Activated T-cell treated with anti-CD3 and anti-CD28 coated beads, Interleukin-2, amount 50 U/mL, for 72 hours (primary cell): ENCODE data around the gene STMN1. TPM values are rescaled to one million over a fixed set of nuclear protein-coding genes. Genes with fewer than 3 reads are reported as not detected.
A peak's percentile ranks its signal among the peaks of the same experiment; 100 is the strongest.

Source experiments
- ATAC-seq, 2 donors: fragments of 150-1000 bp; cut with Tn5 transposase; replicated peaks in 1 of 2; 2 replicates each; pipeline ENCODE4 v1.10.0; 2021; ENCODE audit warnings: moderate library complexity in 2 of 2, mild to moderate bottlenecking in 1 of 2
- DNase-seq, 2 donors: peaks; one replicate each; pipeline ENCODE4 v3.0.0; 2021 to 2022; ENCODE audit warnings: mixed read lengths in 1 of 2
- H3K27ac Mint-ChIP-seq: one replicate; pipeline ENCODE4 v1.8.0; 2022; ENCODE audit warnings: mild to moderate bottlenecking, moderate library complexity, mixed read lengths
- H3K27me3 Mint-ChIP-seq: one replicate; pipeline ENCODE4 v1.8.0; 2022; ENCODE audit warnings: low read depth, mixed read lengths
- H3K36me3 Mint-ChIP-seq, 2 donors: one replicate each; pipeline ENCODE4 v1.8.0; 2022; ENCODE audit warnings: mixed read lengths in 2 of 2, mild to moderate bottlenecking in 1 of 2; ENCODE audit not compliant: insufficient read depth in 2 of 2
- H3K4me1 Mint-ChIP-seq: one replicate; pipeline ENCODE4 v1.8.0; 2022; ENCODE audit warnings: low read depth, mixed read lengths
- H3K4me3 Mint-ChIP-seq, 2 donors: one replicate each; pipeline ENCODE4 v1.8.0; 2022; ENCODE audit warnings: mild to moderate bottlenecking in 2 of 2, mixed read lengths in 2 of 2, moderate library complexity in 2 of 2
- H3K9me3 Mint-ChIP-seq, 2 donors: one replicate each; pipeline ENCODE4 v1.8.0; 2022; ENCODE audit warnings: mixed read lengths in 2 of 2
- total RNA-seq, 2 donors: library from RNA; stranded (reverse); gene quantifications; one replicate each; pipeline ENCODE4 v1.2.3, GENCODE V29; 2022

The STMN1 gene
- total RNA-seq, 2 donors from 2014 or later = 379 to 478 TPM

GRCh38 chr1:25897754-25898153, 8.5 kb downstream of the STMN1 start:
- ATAC-seq (no peak), DNase-seq (no peak)
- no peaks in the 10 kb centered on the region for H3K9me3 Mint-ChIP-seq
- H3K27me3 Mint-ChIP-seq = no peaks in the 10 kb centered on the region
- H3K27ac Mint-ChIP-seq = no peak overlapping the region
- no peak overlapping the region for H3K4me3 Mint-ChIP-seq
- H3K4me1 Mint-ChIP-seq = peaks cover 11% of the 10 kb centered on the region
- peaks cover 9 to 24% of the 10 kb centered on the region in 2 donors for H3K36me3 Mint-ChIP-seq

DNA sequence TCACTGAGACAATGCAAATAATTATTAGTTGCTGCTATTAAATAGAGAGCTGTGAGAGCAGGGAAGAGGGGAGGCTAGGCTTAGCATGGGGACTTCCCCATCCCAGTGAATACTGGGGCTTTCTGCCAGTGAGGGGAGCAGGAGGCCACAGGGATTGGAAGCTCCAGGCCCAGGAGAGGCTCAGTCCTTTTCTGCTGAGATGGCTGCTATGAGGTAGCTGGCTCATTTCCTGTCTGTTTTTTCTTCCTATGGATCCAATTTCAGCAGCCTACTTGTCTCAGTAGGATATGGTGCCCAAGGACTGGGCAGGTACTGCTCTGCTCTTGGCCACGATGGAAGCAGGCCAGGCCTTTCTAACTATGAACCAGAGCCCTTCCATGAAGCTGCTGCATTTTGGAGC, 10.0 kb downstream of the STMN1 start:
- Mint-ChIP-seq H3K4me3 (no peak overlapping the region), H3K4me1 (peaks cover 17% of the 10 kb centered on the region), H3K27me3 (no peaks in the 10 kb centered on the region), H3K27ac (no peak overlapping the region), H3K9me3 (no peaks in the 10 kb centered on the region), H3K36me3 (peaks cover 4 to 17% of the 10 kb centered on the region in 2 donors)
- ATAC-seq (no peak), DNase-seq (no peak)

- DNase-seq = peak; percentile 90 to 91
- peaks cover 0 to 9% of the 10 kb centered on the region in 2 donors for H3K36me3 Mint-ChIP-seq
- no peak overlapping the region for H3K4me3 Mint-ChIP-seq
- peak overlapping the region; percentile 2 for H3K27ac Mint-ChIP-seq
- H3K4me1 Mint-ChIP-seq = peaks cover 17% of the 10 kb centered on the region
- no peaks in the 10 kb centered on the region for H3K9me3 Mint-ChIP-seq
- H3K27me3 Mint-ChIP-seq = no peaks in the 10 kb centered on the region
- peak; percentile 90 to 95 for ATAC-seq
These were observed 10.7 kb downstream of the STMN1 start for GRCh38 chr1:25895365-25895990.

GRCh38 chr1:25893116-25893515, 13.1 kb downstream of the STMN1 start:
- no peaks in the 10 kb centered on the region for H3K9me3 Mint-ChIP-seq
- no peaks in the 10 kb centered on the region for H3K36me3 Mint-ChIP-seq
- H3K27me3 Mint-ChIP-seq = no peaks in the 10 kb centered on the region
- ATAC-seq (no peak), DNase-seq (no peak)
- H3K4me1 Mint-ChIP-seq = peaks cover 23% of the 10 kb centered on the region
- no peak overlapping the region for H3K27ac Mint-ChIP-seq
- H3K4me3 Mint-ChIP-seq = no peak overlapping the region

GRCh38 chr1:25891606-25892005, 14.6 kb downstream of the STMN1 start:
- DNase-seq = no peak
- Mint-ChIP-seq H3K27ac (no peak overlapping the region), H3K27me3 (no peaks in the 10 kb centered on the region), H3K4me1 (peaks cover 23% of the 10 kb centered on the region), H3K36me3 (no peaks in the 10 kb centered on the region), H3K4me3 (no peak overlapping the region), H3K9me3 (no peaks in the 10 kb centered on the region)
- ATAC-seq = no peak

- Mint-ChIP-seq H3K27ac (no peak overlapping the region), H3K4me1 (peaks cover 16% of the 10 kb centered on the region), H3K9me3 (no peaks in the 10 kb centered on the region), H3K27me3 (no peaks in the 10 kb centered on the region), H3K36me3 (no peaks in the 10 kb centered on the region), H3K4me3 (no peak overlapping the region)
- DNase-seq (no peak), ATAC-seq (no peak)
These were observed 15.8 kb downstream of the STMN1 start for GRCh38 chr1:25890239-25891034.

GRCh38 chr1:25889470-25889869, 16.7 kb downstream of the STMN1 start:
- no peaks in the 10 kb centered on the region for H3K9me3 Mint-ChIP-seq
- no peak overlapping the region for H3K27ac Mint-ChIP-seq
- no peak overlapping the region for H3K4me3 Mint-ChIP-seq
- no peak for DNase-seq
- no peak for ATAC-seq
- H3K27me3 Mint-ChIP-seq = no peaks in the 10 kb centered on the region
- H3K36me3 Mint-ChIP-seq = no peaks in the 10 kb centered on the region
- peaks cover 12% of the 10 kb centered on the region for H3K4me1 Mint-ChIP-seq

- Mint-ChIP-seq H3K9me3 (no peaks in the 10 kb centered on the region), H3K27me3 (no peaks in the 10 kb centered on the region), H3K27ac (no peak overlapping the region), H3K36me3 (no peaks in the 10 kb centered on the region), H3K4me3 (no peak overlapping the region), H3K4me1 (peaks cover 12% of the 10 kb centered on the region)
- no peak for DNase-seq
- no peak for ATAC-seq
These were observed 17.7 kb downstream of the STMN1 start for GRCh38 chr1:25888426-25888987.

GRCh38 chr1:25885602-25886001, 20.6 kb downstream of the STMN1 start:
- Mint-ChIP-seq H3K4me1 (peaks cover 6% of the 10 kb centered on the region), H3K9me3 (no peaks in the 10 kb centered on the region), H3K4me3 (no peak overlapping the region), H3K27ac (no peak overlapping the region), H3K36me3 (no peaks in the 10 kb centered on the region), H3K27me3 (no peaks in the 10 kb centered on the region)
- ATAC-seq = no peak
- DNase-seq = no peak

- Mint-ChIP-seq H3K4me1 (peaks cover 4% of the 10 kb centered on the region), H3K36me3 (no peaks in the 10 kb centered on the region), H3K27ac (no peak overlapping the region), H3K9me3 (no peaks in the 10 kb centered on the region), H3K27me3 (peaks cover 6% of the 10 kb centered on the region), H3K4me3 (no peak overlapping the region)
- DNase-seq (no peak), ATAC-seq (peak in 1 of 2 donors; percentile 24)
These were observed 25.0 kb downstream of the STMN1 start for GRCh38 chr1:25881266-25881665.

GRCh38 chr1:25880518-25880917, 25.7 kb downstream of the STMN1 start:
- Mint-ChIP-seq H3K9me3 (no peaks in the 10 kb centered on the region), H3K36me3 (no peaks in the 10 kb centered on the region), H3K4me3 (no peak overlapping the region), H3K27me3 (peaks cover 10% of the 10 kb centered on the region), H3K27ac (no peak overlapping the region), H3K4me1 (peaks cover 8% of the 10 kb centered on the region)
- DNase-seq (no peak), ATAC-seq (no peak)

DNA sequence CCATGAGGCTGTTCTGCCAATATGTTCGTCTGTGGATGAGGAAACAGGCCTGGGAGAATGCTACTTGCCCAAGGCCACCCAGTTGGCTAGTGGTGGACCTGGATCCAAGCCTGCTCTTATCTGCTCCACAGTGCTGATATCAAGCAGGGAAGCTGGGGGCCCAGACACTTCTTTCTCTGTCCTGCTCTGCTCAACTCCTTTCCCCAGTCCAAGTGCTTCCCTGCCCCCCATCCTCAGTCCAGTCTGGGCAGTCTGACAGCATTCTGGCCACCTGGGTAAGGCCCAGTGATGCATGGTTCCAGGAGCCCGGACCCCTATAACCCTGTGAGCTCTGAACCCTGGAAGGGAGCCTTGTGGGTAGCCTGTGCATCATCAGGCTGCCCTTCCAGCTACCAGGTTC, 26.5 kb downstream of the STMN1 start:
- DNase-seq (no peak), ATAC-seq (no peak)
- Mint-ChIP-seq H3K4me3 (no peak overlapping the region), H3K27ac (no peak overlapping the region), H3K27me3 (peaks cover 10% of the 10 kb centered on the region), H3K36me3 (no peaks in the 10 kb centered on the region), H3K9me3 (no peaks in the 10 kb centered on the region), H3K4me1 (peaks cover 13% of the 10 kb centered on the region)

GRCh38 chr1:25878690-25879089, 27.5 kb downstream of the STMN1 start:
- no peak overlapping the region for H3K27ac Mint-ChIP-seq
- ATAC-seq = no peak
- no peaks in the 10 kb centered on the region for H3K36me3 Mint-ChIP-seq
- no peak overlapping the region for H3K4me3 Mint-ChIP-seq
- H3K4me1 Mint-ChIP-seq = peaks cover 17% of the 10 kb centered on the region
- no peak for DNase-seq
- peaks cover 10% of the 10 kb centered on the region for H3K27me3 Mint-ChIP-seq
- H3K9me3 Mint-ChIP-seq = no peaks in the 10 kb centered on the region
